GM12892 (cell line): ENCODE results near the gene ICE2.

Source experiments
- POLR2A ChIP-seq: IDR thresholded peaks from 2 replicates; pipeline ENCODE4 v1.6.1; 2011; ENCODE audit warnings: low read depth, low read length, control low read depth
- POLR2AphosphoS5 ChIP-seq: IDR thresholded peaks from 2 replicates; pipeline ENCODE4 v1.6.1; 2011; ENCODE audit warnings: low read depth, low read length, control low read depth
- TAF1 ChIP-seq: IDR thresholded peaks from 2 replicates; pipeline ENCODE4 v1.6.1; 2011; ENCODE audit warnings: low read depth, mild to moderate bottlenecking, control low read depth, low read length, borderline replicate concordance

DNA sequence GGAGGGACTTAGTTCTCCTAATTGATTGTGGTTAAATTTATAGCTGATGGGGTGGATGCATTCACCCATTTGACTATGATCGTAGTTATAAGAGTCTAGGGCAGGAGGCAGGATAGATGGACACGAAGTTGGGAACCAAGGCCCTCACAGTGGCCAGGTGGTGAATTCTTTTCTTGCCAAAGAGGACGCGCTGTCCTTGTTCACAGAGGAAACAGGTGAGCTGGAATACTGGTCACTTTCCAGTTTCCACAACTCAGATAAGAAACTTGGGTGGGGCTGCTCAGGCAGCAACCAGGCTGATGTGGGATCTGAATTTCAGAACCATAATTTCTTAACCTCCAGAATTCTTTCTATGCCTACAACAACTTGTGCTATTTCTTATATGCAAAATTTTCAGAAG is 34.0 kb upstream of the ICE2 start:
- no peak for TF ChIP-seq POLR2AphosphoS5
- TF ChIP-seq POLR2A: no peak
- no peak for TF ChIP-seq TAF1
